Mesendoderm (in vitro differentiated cells): ENCODE results near the gene FBXL20.
"Not testable (repeated sequence)": the region's sequence is repeated elsewhere in the genome, so short reads cannot be mapped to it uniquely, and the experiment has no call there.

Source experiments
- DNase-seq: peaks from one replicate; pipeline ENCODE4 v3.0.0; 2013
- H2AK5ac ChIP-seq: 2 replicates; pipeline ENCODE4 v1.6.1; 2013; ENCODE audit warnings: low read length, inconsistent platforms
- H2BK120ac ChIP-seq: 2 replicates; pipeline ENCODE4 v1.6.1; 2013; ENCODE audit warnings: low read depth, mild to moderate bottlenecking, low read length, moderate library complexity, mixed read lengths
- H2BK15ac ChIP-seq: replicated peaks from 2 replicates; pipeline ENCODE4 v1.6.1; 2013; ENCODE audit warnings: low read depth, mild to moderate bottlenecking, moderate library complexity
- H2BK5ac ChIP-seq: 2 replicates; pipeline ENCODE4 v1.6.1; 2013; ENCODE audit warnings: low read length, inconsistent platforms
- H3K18ac ChIP-seq: 2 replicates; pipeline ENCODE4 v1.6.1; 2013; ENCODE audit warnings: mild to moderate bottlenecking, low read length, mixed read lengths
- H3K23ac ChIP-seq: one replicate; pipeline ENCODE4 v1.6.1; 2013; ENCODE audit warnings: low read length
- H3K27ac ChIP-seq: 2 replicates; pipeline ENCODE4 v1.5.1; 2013; ENCODE audit warnings: low read depth, mild to moderate bottlenecking, inconsistent platforms, low read length, moderate library complexity
- H3K27me3 ChIP-seq: 2 replicates; pipeline ENCODE4 v1.6.1; 2013; ENCODE audit warnings: low read length, control low read depth, mild to moderate bottlenecking, inconsistent platforms; ENCODE audit not compliant: insufficient read depth, poor library complexity
- H3K36me3 ChIP-seq: 2 replicates; pipeline ENCODE4 v1.6.1; 2013; ENCODE audit warnings: low read length, inconsistent platforms; ENCODE audit not compliant: control insufficient read depth, insufficient read depth
- H3K4ac ChIP-seq: one replicate; pipeline ENCODE4 v1.6.1; 2013; ENCODE audit warnings: low read depth, mild to moderate bottlenecking, low read length, moderate library complexity
- H3K4me1 ChIP-seq: 2 replicates; pipeline ENCODE4 v1.6.1; 2013; ENCODE audit warnings: low read depth, low read length, inconsistent platforms; ENCODE audit not compliant: control insufficient read depth
- H3K4me2 ChIP-seq: 2 replicates; pipeline ENCODE4 v1.6.1; 2013; ENCODE audit warnings: low read length
- H3K4me3 ChIP-seq: 2 replicates; pipeline ENCODE4 v1.5.1; 2013; ENCODE audit warnings: mild to moderate bottlenecking, low read length
- H3K56ac ChIP-seq: one replicate; pipeline ENCODE4 v1.6.1; 2013; ENCODE audit warnings: low read length
- H3K79me1 ChIP-seq: 2 replicates; pipeline ENCODE4 v1.6.1; 2013; ENCODE audit warnings: low read length, inconsistent platforms
- H3K79me2 ChIP-seq: 2 replicates; pipeline ENCODE4 v1.6.1; 2013; ENCODE audit warnings: mild to moderate bottlenecking, low read length; ENCODE audit not compliant: control insufficient read depth, insufficient read depth
- H3K9ac ChIP-seq: 2 replicates; pipeline ENCODE4 v1.6.1; 2013; ENCODE audit warnings: low read length, inconsistent platforms
- H4K5ac ChIP-seq: one replicate; pipeline ENCODE4 v1.6.1; 2013; ENCODE audit warnings: low read length
- H4K8ac ChIP-seq: one replicate; pipeline ENCODE4 v1.6.1; 2013; ENCODE audit warnings: low read depth, mild to moderate bottlenecking, control low read depth, low read length, moderate library complexity
- WGBS: extraction: QIAGEN DNeasy Blood & Tissue Kit; methylation state at CpG from one replicate; pipeline ENCODE4 v1.1.7; 2013; ENCODE audit warnings: low lambda C conversion rate, missing lambda C conversion rate; ENCODE audit not compliant: insufficient coverage; ENCODE audit errors: extremely low coverage; 5-methylcytosine and 5-hydroxymethylcytosine counted together

The FBXL20 gene

GRCh38 chr17:39281806-39282205 lies 119.6 kb downstream of the FBXL20 start:
- DNase-seq = peak; percentile 26
- Histone ChIP-seq H3K56ac (no peak overlapping the region), H3K23ac (no peak overlapping the region), H3K27me3 (no peaks in the 10 kb centered on the region), H2BK15ac (no peak overlapping the region), H3K4me2 (no peak overlapping the region), H3K4me3 (no peak overlapping the region), H2BK5ac (no peak overlapping the region), H3K79me2 (no peaks in the 10 kb centered on the region), H4K5ac (no peak overlapping the region), H3K9ac (no peak overlapping the region), H3K4me1 (no peaks in the 10 kb centered on the region), H3K27ac (no peak overlapping the region), H3K36me3 (no peaks in the 10 kb centered on the region), H3K4ac (no peak overlapping the region), H4K8ac (no peak overlapping the region), H2AK5ac (no peak overlapping the region), H2BK120ac (no peak overlapping the region), H3K79me1 (no peaks in the 10 kb centered on the region), H3K18ac (no peak overlapping the region)
- WGBS = no CpG with 5 or more reads among the region's 1 CpG

- no CpG with 5 or more reads among the region's 8 CpGs for WGBS
- DNase-seq = not testable (repeated sequence)
Observed at GRCh38 chr17:39278246-39278645, 123.2 kb downstream of the FBXL20 start.

GRCh38 chr17:39277110-39277509 lies 124.3 kb downstream of the FBXL20 start:
- Histone ChIP-seq H2BK120ac (no peak overlapping the region), H3K27me3 (no peaks in the 10 kb centered on the region), H3K36me3 (no peaks in the 10 kb centered on the region), H4K5ac (no peak overlapping the region), H3K4me1 (no peaks in the 10 kb centered on the region), H3K4me3 (no peak overlapping the region), H3K9ac (no peak overlapping the region), H3K56ac (no peak overlapping the region), H3K23ac (no peak overlapping the region), H3K18ac (no peak overlapping the region), H3K79me2 (no peaks in the 10 kb centered on the region), H2AK5ac (no peak overlapping the region), H2BK5ac (no peak overlapping the region), H3K4ac (no peak overlapping the region), H3K27ac (no peak overlapping the region), H4K8ac (no peak overlapping the region), H3K4me2 (no peak overlapping the region), H3K79me1 (no peaks in the 10 kb centered on the region), H2BK15ac (no peak overlapping the region)
- no CpG with 5 or more reads among the region's 6 CpGs for WGBS
- DNase-seq = no peak

More at GRCh38 chr17:39278246-39278645, 123.2 kb downstream of the FBXL20 start:
- not testable (repeated sequence) for H2AK5ac ChIP-seq, H4K8ac ChIP-seq, H3K4me3 ChIP-seq, H3K79me1 ChIP-seq, H3K4ac ChIP-seq, H3K9ac ChIP-seq, H3K23ac ChIP-seq, H3K27me3 ChIP-seq, H3K56ac ChIP-seq, H2BK120ac ChIP-seq, H3K4me1 ChIP-seq, H2BK5ac ChIP-seq, H3K36me3 ChIP-seq, H4K5ac ChIP-seq, H3K79me2 ChIP-seq, H3K27ac ChIP-seq, H3K4me2 ChIP-seq, H3K18ac ChIP-seq, H2BK15ac ChIP-seq

- H3K23ac ChIP-seq = no peak overlapping the region
- H2BK15ac ChIP-seq = no peak overlapping the region
- no CpG with 5 or more reads among the region's 8 CpGs for WGBS
- no peak overlapping the region for H3K4ac ChIP-seq
- H2BK120ac ChIP-seq = no peak overlapping the region
- no peak overlapping the region for H4K8ac ChIP-seq
- H3K18ac ChIP-seq = no peak overlapping the region
- no peaks in the 10 kb centered on the region for H3K4me1 ChIP-seq
- H3K27ac ChIP-seq = no peak overlapping the region
- H3K36me3 ChIP-seq = no peaks in the 10 kb centered on the region
- no peak overlapping the region for H3K9ac ChIP-seq
- H4K5ac ChIP-seq = no peak overlapping the region
- H2BK5ac ChIP-seq = no peak overlapping the region
- H3K27me3 ChIP-seq = no peaks in the 10 kb centered on the region
- no peak overlapping the region for H3K4me3 ChIP-seq
- H3K79me1 ChIP-seq = no peaks in the 10 kb centered on the region
- no peak for DNase-seq
- H2AK5ac ChIP-seq = no peak overlapping the region
- no peak overlapping the region for H3K4me2 ChIP-seq
- H3K79me2 ChIP-seq = no peaks in the 10 kb centered on the region
- no peak overlapping the region for H3K56ac ChIP-seq
Observed at GRCh38 chr17:39276113-39276512, 125.3 kb downstream of the FBXL20 start.

- H4K8ac ChIP-seq = no peak overlapping the region
- no peaks in the 10 kb centered on the region for H3K4me1 ChIP-seq
- no peak overlapping the region for H2BK5ac ChIP-seq
- H3K27ac ChIP-seq = no peak overlapping the region
- no peak overlapping the region for H3K9ac ChIP-seq
- H3K56ac ChIP-seq = no peak overlapping the region
- H3K27me3 ChIP-seq = no peaks in the 10 kb centered on the region
- H3K23ac ChIP-seq = no peak overlapping the region
- no peak overlapping the region for H3K18ac ChIP-seq
- H2BK120ac ChIP-seq = no peak overlapping the region
- H4K5ac ChIP-seq = no peak overlapping the region
- no peaks in the 10 kb centered on the region for H3K79me2 ChIP-seq
- H2AK5ac ChIP-seq = no peak overlapping the region
- no peak overlapping the region for H2BK15ac ChIP-seq
- no peak for DNase-seq
- no peak overlapping the region for H3K4me3 ChIP-seq
- no peak overlapping the region for H3K4me2 ChIP-seq
- H3K79me1 ChIP-seq = no peaks in the 10 kb centered on the region
- no peaks in the 10 kb centered on the region for H3K36me3 ChIP-seq
- no CpG with 5 or more reads among the region's 3 CpGs for WGBS
- no peak overlapping the region for H3K4ac ChIP-seq
Observed at GRCh38 chr17:39271546-39271945, 129.9 kb downstream of the FBXL20 start.

GRCh38 chr17:39270923-39271322 lies 130.5 kb downstream of the FBXL20 start:
- Histone ChIP-seq H3K18ac (no peak overlapping the region), H3K79me2 (no peaks in the 10 kb centered on the region), H3K4ac (no peak overlapping the region), H3K4me2 (no peak overlapping the region), H3K79me1 (no peaks in the 10 kb centered on the region), H3K27me3 (no peaks in the 10 kb centered on the region), H2BK120ac (no peak overlapping the region), H3K23ac (no peak overlapping the region), H3K9ac (no peak overlapping the region), H3K36me3 (no peaks in the 10 kb centered on the region), H2AK5ac (no peak overlapping the region), H4K8ac (no peak overlapping the region), H2BK15ac (no peak overlapping the region), H3K27ac (no peak overlapping the region), H3K4me3 (no peak overlapping the region), H2BK5ac (no peak overlapping the region), H4K5ac (no peak overlapping the region), H3K4me1 (no peaks in the 10 kb centered on the region), H3K56ac (no peak overlapping the region)
- DNase-seq = peak; percentile 32
- no CpG with 5 or more reads among the region's 3 CpGs for WGBS
